Transverse colon (tissue), 4 donors: ENCODE data around the gene BPIFB1. TPM values are rescaled to one million over a fixed set of nuclear protein-coding genes. Genes with fewer than 3 reads are reported as not detected.

Experiments used
- DNase-seq: peaks from one replicate; pipeline ENCODE4 v3.0.0-alpha.2; 2019
- H3K27ac ChIP-seq, 4 donors: fragments of 200-600 bp; sonication (generic); 2 replicates each; pipeline ENCODE4 v1.5.1; 2016 to 2018; ENCODE audit warnings: inconsistent platforms in 4 of 4
- H3K27me3 ChIP-seq: fragments of 200-600 bp; sonication (generic); 2 replicates; pipeline ENCODE4 v1.5.1; 2017; ENCODE audit warnings: inconsistent platforms
- H3K36me3 ChIP-seq, 4 donors: fragments of 200-600 bp; sonication (generic); 2 replicates each; pipeline ENCODE4 v1.5.1; 2017 to 2019; ENCODE audit warnings: inconsistent platforms in 4 of 4
- H3K4me1 ChIP-seq, 4 donors: fragments of 200-600 bp; sonication (generic); 2 replicates each; pipeline ENCODE4 v1.5.1; 2017 to 2020; ENCODE audit warnings: inconsistent platforms in 4 of 4
- H3K4me3 ChIP-seq, 4 donors: fragments of 200-600 bp; sonication (generic); 1 replicate in 1 of 4; 2 replicates in 3 of 4; pipeline versions ENCODE4 v1.5.1 to v1.6.1; 2017 to 2019; ENCODE audit warnings: inconsistent platforms in 4 of 4
- H3K9me3 ChIP-seq, 2 donors: fragments of 200-600 bp; sonication (generic); 2 replicates each; pipeline ENCODE4 v1.5.1; 2017 to 2019; ENCODE audit warnings: inconsistent platforms in 2 of 2
- EP300 ChIP-seq: sonication (generic); formaldehyde crosslinking; IDR thresholded peaks from one replicate; pipeline ENCODE4 v1.6.1; 2017; ENCODE audit warnings: antibody characterized with exemption, low read depth
- POLR2A ChIP-seq: fragments of 450-650 bp; IDR thresholded peaks from one replicate; pipeline ENCODE4 v1.6.1; 2016; ENCODE audit warnings: antibody characterized with exemption, mild to moderate bottlenecking, moderate library complexity
- POLR2AphosphoS5 ChIP-seq, 3 donors: sonication (generic); formaldehyde crosslinking; IDR thresholded peaks; one replicate each; pipeline ENCODE4 v1.6.1; 2016; ENCODE audit warnings: antibody characterized with exemption in 3 of 3
- WGBS, 2 donors: methylation state at CpG; one replicate each; pipeline ENCODE4 v1.1.5; 2018; ENCODE audit warnings: low coverage in 1 of 2; 5-methylcytosine and 5-hydroxymethylcytosine counted together
- in situ Hi-C, 4 donors: fragments of 200-750 bp; cut with MboI; loops; one replicate each; pipeline versions ENCODE4 v1.15.0 to v1.15.1; 2017; ENCODE audit warnings: low sequenced_read_pairs in 3 of 4, low pct_ligation_motif_present in 1 of 4, low pct_unique_long_range_greater_than_20kb in 1 of 4
- intact Hi-C: fragments of 100-400 bp; cut with DNase I; formaldehyde crosslinking; loops from one replicate; pipeline ENCODE4 v1.15.1; 2023; ENCODE audit warnings: low total_unique reads
- total RNA-seq, 4 donors: library from RNA; depleted of rRNA; stranded (reverse); fragments of >200 nt; gene quantifications; one replicate each; pipeline ENCODE4 v1.1.0, GENCODE V29; 2016
- TF ChIP-seq, protein P1 (sequence below), 5 experiments: fragments of 200-600 bp in 3 of 5; fragments of 450-650 bp in 2 of 5; sonication (generic) in 3 of 5; IDR thresholded peaks; 1 replicate in 2 of 5; 2 replicates in 3 of 5; pipeline ENCODE4 v1.5.1; 2016 to 2017; ENCODE audit warnings: antibody characterized with exemption in 5 of 5, inconsistent platforms in 3 of 5, mild to moderate bottlenecking in 2 of 5, moderate library complexity in 1 of 5

Gene BPIFB1
- total RNA-seq, 4 donors from 2014 or later, result not detected

DNA sequence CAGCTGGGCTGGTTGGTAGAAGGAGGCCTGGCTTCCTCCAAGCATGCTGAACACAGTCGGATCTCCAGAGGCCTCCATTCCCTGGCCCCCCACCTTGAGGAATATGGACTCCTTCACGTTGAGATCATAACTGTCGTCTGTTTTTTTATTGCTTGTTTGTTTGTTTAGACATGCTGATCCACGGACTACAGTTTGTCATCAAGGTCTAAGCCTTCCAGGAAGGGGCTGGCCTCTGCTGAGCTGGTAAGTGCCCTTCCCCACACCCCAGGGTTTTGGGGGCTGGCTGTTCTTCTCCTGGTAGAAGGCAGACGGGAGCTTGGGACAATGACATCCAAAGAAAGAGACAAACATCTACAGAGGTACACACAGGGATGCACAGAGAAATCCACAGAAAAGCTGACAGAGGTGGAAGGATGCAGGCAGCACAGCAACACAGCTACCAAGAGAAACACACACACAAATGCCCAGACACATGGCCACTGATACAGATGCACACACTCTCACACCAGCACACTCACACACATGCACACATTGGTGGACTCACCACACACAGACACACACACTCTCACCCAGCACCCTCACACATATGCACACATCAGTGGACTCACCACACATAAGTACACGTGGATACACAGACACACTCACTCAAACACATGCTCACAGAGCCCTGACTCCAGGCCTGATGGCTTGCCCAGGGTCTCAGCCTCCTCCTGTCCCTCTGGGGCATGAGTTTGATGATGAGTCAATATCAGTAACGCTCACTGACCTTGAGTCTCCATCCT lies 40.5 kb upstream of the BPIFB1 start:
- WGBS, 2 donors, result 40 to 41% methylated on average over 4 to 7 of the region's 7 CpGs
- DNase-seq, result no peak
- intact Hi-C loops, result no loop called here
- Histone ChIP-seq H3K9me3 (no peaks in the 10 kb centered on the region), H3K4me1 (no peaks in the 10 kb centered on the region), H3K27me3 (no peaks in the 10 kb centered on the region), H3K27ac (no peak overlapping the region), H3K36me3 (no peaks in the 10 kb centered on the region), H3K4me3 (no peak overlapping the region)
- TF ChIP-seq POLR2AphosphoS5 (IDR thresholded peaks at IDR 0.05), result no peak
- TF ChIP-seq, protein P1, sequence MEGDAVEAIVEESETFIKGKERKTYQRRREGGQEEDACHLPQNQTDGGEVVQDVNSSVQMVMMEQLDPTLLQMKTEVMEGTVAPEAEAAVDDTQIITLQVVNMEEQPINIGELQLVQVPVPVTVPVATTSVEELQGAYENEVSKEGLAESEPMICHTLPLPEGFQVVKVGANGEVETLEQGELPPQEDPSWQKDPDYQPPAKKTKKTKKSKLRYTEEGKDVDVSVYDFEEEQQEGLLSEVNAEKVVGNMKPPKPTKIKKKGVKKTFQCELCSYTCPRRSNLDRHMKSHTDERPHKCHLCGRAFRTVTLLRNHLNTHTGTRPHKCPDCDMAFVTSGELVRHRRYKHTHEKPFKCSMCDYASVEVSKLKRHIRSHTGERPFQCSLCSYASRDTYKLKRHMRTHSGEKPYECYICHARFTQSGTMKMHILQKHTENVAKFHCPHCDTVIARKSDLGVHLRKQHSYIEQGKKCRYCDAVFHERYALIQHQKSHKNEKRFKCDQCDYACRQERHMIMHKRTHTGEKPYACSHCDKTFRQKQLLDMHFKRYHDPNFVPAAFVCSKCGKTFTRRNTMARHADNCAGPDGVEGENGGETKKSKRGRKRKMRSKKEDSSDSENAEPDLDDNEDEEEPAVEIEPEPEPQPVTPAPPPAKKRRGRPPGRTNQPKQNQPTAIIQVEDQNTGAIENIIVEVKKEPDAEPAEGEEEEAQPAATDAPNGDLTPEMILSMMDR (IDR thresholded peaks at IDR 0.05), result no peak
- in situ Hi-C loops, result no loop called here

DNA sequence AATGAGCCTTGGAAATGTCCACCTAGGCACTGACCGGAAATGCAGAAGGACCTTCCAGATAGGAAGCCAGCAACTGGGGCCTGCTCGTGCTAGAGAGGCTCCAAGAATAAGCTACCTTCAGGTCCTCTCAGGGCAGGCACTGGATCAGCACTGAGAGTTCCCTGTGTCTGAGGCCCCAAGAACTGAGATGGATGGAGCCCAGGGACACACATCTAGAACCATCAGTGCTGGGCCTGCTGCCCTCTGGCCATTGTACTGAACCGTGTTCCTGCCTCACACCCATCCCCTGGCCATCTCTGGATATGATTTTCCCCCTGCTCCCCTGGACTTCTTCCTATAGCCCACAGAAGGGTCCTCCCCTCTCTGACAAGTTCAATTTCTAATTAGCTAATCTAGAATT lies 36.9 kb upstream of the BPIFB1 start:
- DNase-seq, result no peak
- TF ChIP-seq, protein P1 (IDR thresholded peaks at IDR 0.05), result no peak
- TF ChIP-seq POLR2AphosphoS5 (IDR thresholded peaks at IDR 0.05) (no peak), POLR2A (no peak), EP300 (no peak)
- in situ Hi-C loops (no loop called here), intact Hi-C loops (no loop called here)
- Histone ChIP-seq H3K9me3 (no peaks in the 10 kb centered on the region), H3K4me1 (no peaks in the 10 kb centered on the region), H3K27me3 (no peaks in the 10 kb centered on the region), H3K27ac (no peak overlapping the region), H3K4me3 (no peak overlapping the region), H3K36me3 (no peaks in the 10 kb centered on the region)
- 58 to 70% methylated on average over 2 to 3 of the region's 3 CpGs for WGBS, 2 donors

DNA sequence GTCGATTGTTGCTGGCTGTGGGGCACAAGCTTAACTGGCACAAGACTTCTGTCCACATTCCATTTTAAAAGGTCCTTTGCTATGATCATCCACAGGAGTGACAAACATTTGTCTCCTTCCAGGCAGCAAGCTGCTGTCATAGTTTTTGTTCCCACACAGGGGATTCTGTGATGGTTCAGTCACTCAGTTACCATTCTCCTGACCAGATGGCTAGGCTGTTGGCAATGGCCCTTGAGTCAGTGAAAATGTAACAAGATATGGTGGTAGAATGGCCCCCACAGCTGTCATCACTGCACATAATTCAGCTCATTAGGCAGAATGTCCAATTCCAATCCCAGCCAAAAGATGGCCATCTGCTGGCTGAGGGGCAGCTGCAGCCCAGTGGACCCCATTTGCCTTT lies 33.6 kb upstream of the BPIFB1 start:
- in situ Hi-C loops (no loop called here), intact Hi-C loops (no loop called here)
- no peaks in the 10 kb centered on the region for H3K27me3 ChIP-seq
- H3K4me1 ChIP-seq, result no peaks in the 10 kb centered on the region
- TF ChIP-seq EP300 (no peak), POLR2A (no peak), POLR2AphosphoS5 (IDR thresholded peaks at IDR 0.05) (no peak)
- TF ChIP-seq, protein P1 (IDR thresholded peaks at IDR 0.05), result no peak
- H3K27ac ChIP-seq, result no peak overlapping the region
- WGBS, 2 donors, result 92% methylated on average over 1 of the region's 1 CpG; no CpG with 5 or more reads in 1 of the 2 donors
- no peaks in the 10 kb centered on the region for H3K36me3 ChIP-seq
- no peaks in the 10 kb centered on the region for H3K9me3 ChIP-seq
- no peak for DNase-seq
- no peak overlapping the region for H3K4me3 ChIP-seq

DNA sequence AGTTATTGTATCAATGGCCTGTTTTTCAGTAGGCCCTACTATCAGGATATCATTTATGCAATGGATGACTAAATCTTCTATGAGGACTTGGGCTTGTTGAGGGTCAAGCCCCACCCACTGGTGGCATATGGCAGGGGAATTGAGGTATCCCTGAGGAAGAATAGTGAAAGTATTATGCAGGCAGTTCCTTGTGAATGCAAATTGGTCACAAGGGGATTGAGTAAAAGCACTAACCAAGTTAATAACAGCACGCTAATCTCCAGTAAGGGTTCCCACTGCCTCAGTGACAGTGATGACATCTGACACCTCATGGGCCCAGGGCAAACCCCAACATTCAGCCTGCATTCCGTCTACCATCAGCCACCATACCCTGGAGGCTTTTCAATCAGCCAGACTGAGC lies 32.3 kb upstream of the BPIFB1 start:
- Histone ChIP-seq H3K9me3 (no peaks in the 10 kb centered on the region), H3K4me3 (no peak overlapping the region), H3K27me3 (no peaks in the 10 kb centered on the region), H3K4me1 (no peaks in the 10 kb centered on the region), H3K36me3 (no peaks in the 10 kb centered on the region), H3K27ac (no peak overlapping the region)
- DNase-seq, result no peak
- in situ Hi-C loops (no loop called here), intact Hi-C loops (no loop called here)
- TF ChIP-seq EP300 (no peak), POLR2AphosphoS5 (IDR thresholded peaks at IDR 0.05) (no peak), POLR2A (no peak)
- TF ChIP-seq, protein P1 (IDR thresholded peaks at IDR 0.05), result no peak
- WGBS, 2 donors, result 53% methylated on average over 2 of the region's 2 CpGs; no CpG with 5 or more reads in 1 of the 2 donors
